Fibroblast of lung (primary cell): ENCODE results near the gene SLC24A4. TPM values are rescaled to one million over a fixed set of nuclear protein-coding genes. Genes with fewer than 3 reads are reported as not detected.
A peak's percentile ranks its signal among the peaks of the same experiment; 100 is the strongest.

Experiments
- DNase-seq, 2 donors: peaks; one replicate each; pipeline versions ENCODE4 v3.0.0 to v3.0.0-alpha.2; 2010; ENCODE audit warnings: low read depth in 2 of 2
- H2AFZ ChIP-seq: 2 replicates; pipeline ENCODE4 v1.5.1; 2012; ENCODE audit warnings: low read length, control low read depth, inconsistent platforms
- H3K27ac ChIP-seq: 2 replicates; pipeline ENCODE4 v1.5.1; 2011; ENCODE audit warnings: low read length, control low read depth; ENCODE audit not compliant: insufficient read depth
- H3K27me3 ChIP-seq: 2 replicates; pipeline ENCODE4 v1.5.1; 2011; ENCODE audit warnings: mild to moderate bottlenecking, low read length; ENCODE audit not compliant: control insufficient read depth, insufficient read depth
- H3K36me3 ChIP-seq: 2 replicates; pipeline ENCODE4 v1.5.1; 2011; ENCODE audit warnings: low read length; ENCODE audit not compliant: control insufficient read depth, insufficient read depth
- H3K4me1 ChIP-seq: 2 replicates; pipeline ENCODE4 v1.5.1; 2011; ENCODE audit warnings: low read length; ENCODE audit not compliant: control insufficient read depth, insufficient read depth; ENCODE audit errors: extremely low read depth
- H3K4me2 ChIP-seq: 2 replicates; pipeline ENCODE4 v1.5.1; 2011; ENCODE audit warnings: low read length, control low read depth; ENCODE audit not compliant: insufficient read depth; ENCODE audit errors: extremely low read depth
- H3K4me3 ChIP-seq, 4 experiments: fragments of 200-600 bp in 1 of 4; sonication (generic) in 1 of 4; replicated peaks in 1 of 4; 2 replicates each; pipeline ENCODE4 v1.5.1; 2011 to 2016; ENCODE audit warnings: low read length in 4 of 4, low read depth in 3 of 4, mild to moderate bottlenecking in 3 of 4, control low read depth in 2 of 4, inconsistent platforms in 1 of 4, mixed read lengths in 1 of 4; ENCODE audit not compliant: insufficient read depth in 1 of 4; ENCODE audit errors: control extremely low read depth in 1 of 4
- H3K79me2 ChIP-seq: 2 replicates; pipeline ENCODE4 v1.5.1; 2012; ENCODE audit warnings: mild to moderate bottlenecking, low read length, inconsistent platforms; ENCODE audit not compliant: control insufficient read depth, insufficient read depth
- H3K9ac ChIP-seq: 2 replicates; pipeline ENCODE4 v1.5.1; 2011; ENCODE audit warnings: mild to moderate bottlenecking, low read length, control low read depth; ENCODE audit not compliant: insufficient read depth
- H3K9me3 ChIP-seq: 2 replicates; pipeline ENCODE4 v1.5.1; 2012; ENCODE audit warnings: low read depth, low read length; ENCODE audit not compliant: control insufficient read depth, insufficient read depth
- H4K20me1 ChIP-seq: 2 replicates; pipeline ENCODE4 v1.5.1; 2011; ENCODE audit warnings: low read length; ENCODE audit not compliant: control insufficient read depth, insufficient read depth; ENCODE audit errors: extremely low read depth
- EZH2 ChIP-seq: IDR thresholded peaks from 2 replicates; pipeline ENCODE4 v1.5.1; 2012; ENCODE audit warnings: low read length, control low read depth, mild to moderate bottlenecking; ENCODE audit errors: missing control alignments
- polyA plus RNA-seq, 2 donors: library from polyadenylated mRNA; depleted of rRNA in 1 of 2; stranded (reverse) in 1 of 2; unstranded in 1 of 2; fragments of >200 nt; gene quantifications; 2 replicates each; pipeline ENCODE4 v1.2.1, GENCODE V29; 2011 to 2012; ENCODE audit warnings: missing spikeins in 1 of 2
- total RNA-seq: library from RNA; depleted of rRNA; stranded (reverse); fragments of >200 nt; gene quantifications from 2 replicates; pipeline ENCODE4 v1.2.1, GENCODE V29; 2014
- TF ChIP-seq, protein P1 (sequence below), 2 donors: IDR thresholded peaks in 1 of 2; conservative IDR thresholded peaks in 1 of 2; 1 replicate in 1 of 2; 2 replicates in 1 of 2; pipeline ENCODE4 v1.5.1; 2011 to 2012; ENCODE audit warnings: low read length in 2 of 2, control low read depth in 1 of 2, inconsistent platforms in 1 of 2, low read depth in 1 of 2, mild to moderate bottlenecking in 1 of 2

Gene SLC24A4
- total and polyA plus RNA-seq, 2 donors (not counting 1 experiment from before 2014, with no cell fraction given): 0.03 TPM; not detected in 1

GRCh38 chr14:92317511-92317910 is 5.5 kb upstream of the SLC24A4 start:
- Histone ChIP-seq H3K27ac (no peak overlapping the region), H3K9me3 (no peaks in the 10 kb centered on the region), H4K20me1 (no peaks in the 10 kb centered on the region), H3K79me2 (no peaks in the 10 kb centered on the region), H3K36me3 (no peaks in the 10 kb centered on the region), H3K4me2 (no peak overlapping the region), H2AFZ (no peak overlapping the region), H3K4me1 (peaks cover 2% of the 10 kb centered on the region), H3K27me3 (peaks cover 13% of the 10 kb centered on the region), H3K4me3 (no peak overlapping the region), H3K9ac (no peak overlapping the region)
- no peak for TF ChIP-seq EZH2
- TF ChIP-seq, protein P1, sequence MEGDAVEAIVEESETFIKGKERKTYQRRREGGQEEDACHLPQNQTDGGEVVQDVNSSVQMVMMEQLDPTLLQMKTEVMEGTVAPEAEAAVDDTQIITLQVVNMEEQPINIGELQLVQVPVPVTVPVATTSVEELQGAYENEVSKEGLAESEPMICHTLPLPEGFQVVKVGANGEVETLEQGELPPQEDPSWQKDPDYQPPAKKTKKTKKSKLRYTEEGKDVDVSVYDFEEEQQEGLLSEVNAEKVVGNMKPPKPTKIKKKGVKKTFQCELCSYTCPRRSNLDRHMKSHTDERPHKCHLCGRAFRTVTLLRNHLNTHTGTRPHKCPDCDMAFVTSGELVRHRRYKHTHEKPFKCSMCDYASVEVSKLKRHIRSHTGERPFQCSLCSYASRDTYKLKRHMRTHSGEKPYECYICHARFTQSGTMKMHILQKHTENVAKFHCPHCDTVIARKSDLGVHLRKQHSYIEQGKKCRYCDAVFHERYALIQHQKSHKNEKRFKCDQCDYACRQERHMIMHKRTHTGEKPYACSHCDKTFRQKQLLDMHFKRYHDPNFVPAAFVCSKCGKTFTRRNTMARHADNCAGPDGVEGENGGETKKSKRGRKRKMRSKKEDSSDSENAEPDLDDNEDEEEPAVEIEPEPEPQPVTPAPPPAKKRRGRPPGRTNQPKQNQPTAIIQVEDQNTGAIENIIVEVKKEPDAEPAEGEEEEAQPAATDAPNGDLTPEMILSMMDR (conservative IDR thresholded peaks at IDR 0.05 in 1 of 2, IDR thresholded peaks at IDR 0.05 in 1 of 2; ENCODE audit: low read depth in 1 of 2, low read length in 2 of 2): no peak
- peak; percentile 17 to 23 for DNase-seq

GRCh38 chr14:92321701-92322100 is 1.3 kb upstream of the SLC24A4 start:
- TF ChIP-seq EZH2: no peak
- TF ChIP-seq, protein P1 (conservative IDR thresholded peaks at IDR 0.05 in 1 of 2, IDR thresholded peaks at IDR 0.05 in 1 of 2; ENCODE audit: low read depth in 1 of 2, low read length in 2 of 2): no peak
- H3K27ac ChIP-seq: no peak overlapping the region
- no peaks in the 10 kb centered on the region for H3K9me3 ChIP-seq
- no peaks in the 10 kb centered on the region for H4K20me1 ChIP-seq
- H3K4me1 ChIP-seq: peaks cover 2% of the 10 kb centered on the region
- H3K4me3 ChIP-seq: no peak overlapping the region
- no peak for DNase-seq
- H3K4me2 ChIP-seq: no peak overlapping the region
- H3K9ac ChIP-seq: no peak overlapping the region
- H2AFZ ChIP-seq: no peak overlapping the region
- no peaks in the 10 kb centered on the region for H3K36me3 ChIP-seq
- peaks cover 38% of the 10 kb centered on the region for H3K27me3 ChIP-seq
- H3K79me2 ChIP-seq: no peaks in the 10 kb centered on the region

- H3K36me3 ChIP-seq: no peaks in the 10 kb centered on the region
- DNase-seq: no peak
- H3K27ac ChIP-seq: no peak overlapping the region
- no peak overlapping the region for H3K4me3 ChIP-seq
- peaks cover 2% of the 10 kb centered on the region for H3K4me1 ChIP-seq
- no peaks in the 10 kb centered on the region for H3K9me3 ChIP-seq
- no peak overlapping the region for H2AFZ ChIP-seq
- H4K20me1 ChIP-seq: no peaks in the 10 kb centered on the region
- no peak overlapping the region for H3K4me2 ChIP-seq
- no peak overlapping the region for H3K9ac ChIP-seq
- peaks cover 38% of the 10 kb centered on the region for H3K27me3 ChIP-seq
- H3K79me2 ChIP-seq: no peaks in the 10 kb centered on the region
- TF ChIP-seq EZH2: no peak
- TF ChIP-seq, protein P1 (conservative IDR thresholded peaks at IDR 0.05 in 1 of 2, IDR thresholded peaks at IDR 0.05 in 1 of 2; ENCODE audit: low read depth in 1 of 2, low read length in 2 of 2): no peak
These were observed 449 bp upstream of the SLC24A4 start for GRCh38 chr14:92322516-92322915.
